ENCODE measurements around the gene JAK1. TPM values are rescaled to one million over a fixed set of nuclear protein-coding genes. Genes with fewer than 3 reads are reported as not detected.

JAK1 gene
- total RNA-seq, 1 donor from 2014 or later = 106 TPM

DNA sequence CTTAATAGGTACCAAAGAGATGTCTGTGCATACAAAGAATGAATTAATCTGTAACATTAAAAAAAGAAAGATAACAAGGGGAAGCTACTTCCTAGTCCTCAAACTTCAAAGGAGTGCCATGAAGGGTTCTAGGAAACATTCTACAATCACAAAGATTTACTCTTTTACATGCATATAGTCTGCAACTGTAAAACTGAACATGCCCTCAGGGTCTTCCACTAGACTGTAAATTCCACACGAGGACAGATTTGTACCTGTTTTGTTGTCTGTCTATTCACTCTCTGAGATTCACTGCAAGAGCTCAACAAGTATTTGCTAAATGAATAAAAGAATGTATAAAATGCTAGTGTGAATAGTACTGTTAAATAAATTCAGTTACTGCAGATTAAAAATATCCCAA is 4.4 kb downstream of the JAK1 start:
- no peaks in the 10 kb centered on the region for H3K9me3 ChIP-seq (replicated peaks)
- no peaks in the 10 kb centered on the region for H3K36me3 ChIP-seq
- TF ChIP-seq, protein P1, sequence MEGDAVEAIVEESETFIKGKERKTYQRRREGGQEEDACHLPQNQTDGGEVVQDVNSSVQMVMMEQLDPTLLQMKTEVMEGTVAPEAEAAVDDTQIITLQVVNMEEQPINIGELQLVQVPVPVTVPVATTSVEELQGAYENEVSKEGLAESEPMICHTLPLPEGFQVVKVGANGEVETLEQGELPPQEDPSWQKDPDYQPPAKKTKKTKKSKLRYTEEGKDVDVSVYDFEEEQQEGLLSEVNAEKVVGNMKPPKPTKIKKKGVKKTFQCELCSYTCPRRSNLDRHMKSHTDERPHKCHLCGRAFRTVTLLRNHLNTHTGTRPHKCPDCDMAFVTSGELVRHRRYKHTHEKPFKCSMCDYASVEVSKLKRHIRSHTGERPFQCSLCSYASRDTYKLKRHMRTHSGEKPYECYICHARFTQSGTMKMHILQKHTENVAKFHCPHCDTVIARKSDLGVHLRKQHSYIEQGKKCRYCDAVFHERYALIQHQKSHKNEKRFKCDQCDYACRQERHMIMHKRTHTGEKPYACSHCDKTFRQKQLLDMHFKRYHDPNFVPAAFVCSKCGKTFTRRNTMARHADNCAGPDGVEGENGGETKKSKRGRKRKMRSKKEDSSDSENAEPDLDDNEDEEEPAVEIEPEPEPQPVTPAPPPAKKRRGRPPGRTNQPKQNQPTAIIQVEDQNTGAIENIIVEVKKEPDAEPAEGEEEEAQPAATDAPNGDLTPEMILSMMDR (IDR thresholded peaks at IDR 0.05; ENCODE audit: borderline replicate concordance) = no peak
- H3K4me3 ChIP-seq = no peak overlapping the region
- intact Hi-C loops (cut with micrococcal nuclease) = no loop called here
- H3K4me1 ChIP-seq = peaks cover 91% of the 10 kb centered on the region
- H3K27me3 ChIP-seq (ENCODE audit: low read depth) = no peaks in the 10 kb centered on the region
- no peak for DNase-seq
- no peak overlapping the region for H3K27ac ChIP-seq (replicated peaks)

DNA sequence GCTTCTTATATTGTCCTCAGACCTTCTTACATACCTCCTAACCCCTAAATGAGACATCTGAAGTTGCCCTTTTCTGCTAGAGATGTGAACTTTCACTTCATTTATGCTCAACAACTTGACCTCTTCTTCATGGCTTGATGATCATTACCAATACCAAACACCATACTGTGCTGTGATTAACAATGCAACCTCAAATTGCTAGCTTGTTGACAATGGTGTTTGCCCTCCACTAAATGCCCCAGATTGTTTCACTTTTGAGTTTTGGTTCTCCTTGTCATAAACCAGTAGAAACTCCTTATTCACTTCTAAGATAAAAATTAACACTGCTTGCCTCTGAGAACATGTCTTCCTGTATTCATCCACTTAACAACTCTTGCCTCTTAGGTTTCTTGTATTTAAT is 5.6 kb downstream of the JAK1 start:
- Histone ChIP-seq H3K27me3 (ENCODE audit: low read depth) (no peaks in the 10 kb centered on the region), H3K4me3 (no peak overlapping the region), H3K27ac (replicated peaks) (no peak overlapping the region), H3K36me3 (no peaks in the 10 kb centered on the region), H3K4me1 (peaks cover 95% of the 10 kb centered on the region), H3K9me3 (replicated peaks) (no peaks in the 10 kb centered on the region)
- TF ChIP-seq, protein P1 (IDR thresholded peaks at IDR 0.05; ENCODE audit: borderline replicate concordance) = no peak
- DNase-seq = no peak
- intact Hi-C loops (cut with micrococcal nuclease) = no loop called here

DNA sequence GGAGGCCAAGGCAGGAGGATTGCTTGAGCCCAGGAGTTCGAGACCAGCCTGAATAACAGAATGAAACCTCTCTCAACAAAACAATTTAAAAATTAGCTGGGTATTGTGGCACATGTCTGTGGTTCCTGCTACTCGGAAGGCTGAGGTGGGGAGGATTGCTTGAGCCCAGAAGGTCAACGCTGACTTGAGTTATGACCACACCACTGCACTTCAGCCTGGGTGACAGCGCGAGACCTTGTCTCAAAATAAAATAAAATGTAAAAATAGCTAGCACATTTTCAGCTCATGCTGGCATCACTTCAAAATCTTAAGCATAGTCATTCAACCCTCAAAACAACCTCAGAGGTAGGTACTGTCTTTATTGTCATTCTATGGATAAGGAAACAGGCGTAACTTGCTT is 6.4 kb downstream of the JAK1 start:
- no peak for DNase-seq
- H3K4me3 ChIP-seq = no peak overlapping the region
- H3K36me3 ChIP-seq = no peaks in the 10 kb centered on the region
- H3K4me1 ChIP-seq = peaks cover 95% of the 10 kb centered on the region
- intact Hi-C loops (cut with micrococcal nuclease) = loop anchor here (10.0 kb wide), 1 partner anchor 65 kb away; no protein-coding TSS in a partner anchor
- no peaks in the 10 kb centered on the region for H3K9me3 ChIP-seq (replicated peaks)
- H3K27me3 ChIP-seq (ENCODE audit: low read depth) = no peaks in the 10 kb centered on the region
- TF ChIP-seq, protein P1 (IDR thresholded peaks at IDR 0.05; ENCODE audit: borderline replicate concordance) = no peak
- H3K27ac ChIP-seq (replicated peaks) = no peak overlapping the region

DNA sequence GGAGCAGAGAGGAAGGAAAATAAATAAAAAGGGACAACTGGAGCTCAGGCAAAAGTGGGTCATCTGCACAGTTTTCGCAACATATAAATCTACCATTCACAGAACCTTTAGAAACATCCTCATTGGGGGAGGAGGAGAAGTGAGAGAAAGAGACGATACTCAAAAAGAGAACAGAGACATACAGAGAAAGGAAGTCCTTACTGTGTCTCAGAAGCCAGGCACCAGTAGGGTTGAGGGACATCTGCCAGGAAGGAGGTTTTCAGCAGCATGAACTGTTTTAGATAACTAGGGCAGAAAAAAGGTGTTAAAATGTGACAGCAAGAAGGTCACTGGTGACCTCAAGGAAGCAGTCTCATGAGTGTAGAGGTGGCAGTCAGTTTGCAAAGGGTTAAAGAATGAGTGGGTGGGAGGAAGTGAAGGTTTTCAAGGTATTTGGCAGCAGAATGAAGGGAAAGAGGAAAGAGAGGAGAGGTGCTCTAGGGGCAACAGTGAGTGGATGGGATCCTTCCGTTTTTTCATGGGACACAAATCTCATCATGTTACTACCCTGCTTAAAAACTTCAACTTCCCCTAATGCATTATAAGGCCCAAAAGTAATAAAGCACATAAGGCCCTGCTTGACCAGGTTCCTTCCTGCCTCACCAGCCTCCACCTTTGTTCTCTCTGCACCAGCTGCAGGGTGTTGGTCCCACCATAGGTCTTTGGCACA is 9.5 kb downstream of the JAK1 start:
- no peak overlapping the region for H3K4me3 ChIP-seq
- H3K36me3 ChIP-seq = no peaks in the 10 kb centered on the region
- TF ChIP-seq, protein P1 (IDR thresholded peaks at IDR 0.05; ENCODE audit: borderline replicate concordance) = no peak
- no peak for DNase-seq
- intact Hi-C loops (cut with micrococcal nuclease) = loop anchor here (10.0 kb wide), 1 partner anchor 62 kb away; no protein-coding TSS in a partner anchor
- H3K27ac ChIP-seq (replicated peaks) = peak overlapping the region; percentile 87
- no peaks in the 10 kb centered on the region for H3K27me3 ChIP-seq (ENCODE audit: low read depth)
- H3K4me1 ChIP-seq = peaks cover 96% of the 10 kb centered on the region
- H3K9me3 ChIP-seq (replicated peaks) = no peaks in the 10 kb centered on the region

DNA sequence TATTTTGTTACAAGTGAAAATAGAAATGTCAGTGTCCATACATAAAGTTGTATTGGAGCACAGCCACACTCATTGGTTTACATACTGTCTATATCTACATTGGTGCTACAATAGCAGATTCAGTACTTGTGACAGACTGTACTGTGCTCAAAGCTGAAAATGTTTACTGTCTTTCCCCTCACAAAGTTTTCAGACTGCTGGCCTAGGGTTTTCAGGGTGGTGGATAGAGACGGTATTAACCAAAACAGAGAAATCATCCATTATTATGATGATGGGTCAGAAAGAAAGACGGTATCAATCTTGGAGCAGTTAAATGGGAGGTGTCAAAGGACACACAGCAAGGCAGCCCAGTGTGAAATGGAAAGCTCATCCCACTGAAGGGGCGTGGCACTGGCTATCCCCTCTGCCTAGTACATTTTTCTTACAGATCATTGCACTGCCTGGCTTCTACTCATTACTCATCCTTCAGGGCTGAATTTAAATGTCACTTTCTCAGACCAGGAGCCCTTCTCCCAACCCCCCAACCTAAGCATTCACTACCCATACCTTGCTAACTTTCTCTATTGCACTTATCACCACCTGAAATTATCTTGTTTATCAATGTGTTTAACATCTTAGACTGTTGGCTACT is 10.2 kb downstream of the JAK1 start:
- Histone ChIP-seq H3K4me3 (no peak overlapping the region), H3K36me3 (no peaks in the 10 kb centered on the region), H3K27ac (replicated peaks) (peak overlapping the region; percentile 87), H3K9me3 (replicated peaks) (no peaks in the 10 kb centered on the region), H3K27me3 (ENCODE audit: low read depth) (no peaks in the 10 kb centered on the region), H3K4me1 (peaks cover 92% of the 10 kb centered on the region)
- intact Hi-C loops (cut with micrococcal nuclease) = loop anchor here (10.0 kb wide), 1 partner anchor 61 kb away; no protein-coding TSS in a partner anchor
- TF ChIP-seq, protein P1 (IDR thresholded peaks at IDR 0.05; ENCODE audit: borderline replicate concordance) = no peak
- DNase-seq = no peak

Data from left ventricle myocardium inferior (tissue), 1 donor.